Measurements from ENCODE around the gene IGFN1. TPM values are rescaled to one million over a fixed set of nuclear protein-coding genes. Genes with fewer than 3 reads are reported as not detected.

The IGFN1 gene
- total and polyA plus RNA-seq, 10 of the 15 experiments (the other 5 are each of a cell fraction or from before 2014, with no cell fraction given) = not detected

DNA sequence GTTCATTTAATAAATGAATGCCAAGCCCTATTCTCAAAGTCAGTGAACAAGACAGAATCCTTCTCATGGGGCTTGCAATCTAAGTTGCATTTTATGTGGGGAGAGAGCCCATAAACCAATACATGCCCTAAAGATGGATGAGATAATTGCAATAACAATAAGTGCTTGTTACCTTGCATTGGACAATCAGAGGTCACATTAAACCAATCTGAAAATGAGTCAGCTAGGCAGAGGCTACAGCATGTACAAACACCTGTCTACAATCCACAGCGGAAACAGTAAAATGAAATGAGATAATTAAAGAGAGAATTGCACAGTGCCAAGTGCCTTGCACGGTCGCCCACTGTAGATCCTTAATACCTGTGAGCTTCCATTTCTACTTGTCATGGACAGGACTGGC, 7.4 kb upstream of the IGFN1 start:
- FAIRE-seq (no peak), DNase-seq (ENCODE audit: low read depth, low spot score) (no peak), ATAC-seq (peak; percentile 56)
- Histone ChIP-seq H3K79me2 (ENCODE audit: control insufficient read depth, insufficient read depth, low read length) (no peaks in the 10 kb centered on the region), H3K27ac (ENCODE audit: control insufficient read depth, insufficient read depth) (no peak overlapping the region), H2AFZ (ENCODE audit: control insufficient read depth, low read depth, low read length) (no peak overlapping the region), H3K9ac (ENCODE audit: control insufficient read depth, insufficient read depth, low read length) (no peak overlapping the region), H3K36me3 (ENCODE audit: control insufficient read depth in 2 of 2, insufficient read depth in 2 of 2, low read length in 1 of 2) (no peaks in the 10 kb centered on the region), H3K27me3 (replicated peaks in 1 of 2; ENCODE audit: control insufficient read depth in 2 of 2, insufficient read depth in 2 of 2, low read length in 1 of 2) (peaks cover 2% of the 10 kb centered on the region in 2 experiments), H3K4me3 (no peak overlapping the region), H4K20me1 (ENCODE audit: control insufficient read depth, insufficient read depth) (no peaks in the 10 kb centered on the region), H3K9me3 (replicated peaks; ENCODE audit: control insufficient read depth, insufficient read depth, low read length) (no peaks in the 10 kb centered on the region), H3K4me2 (ENCODE audit: control insufficient read depth, insufficient read depth) (no peak overlapping the region), H3K4me1 (ENCODE audit: control insufficient read depth, insufficient read depth, low read length) (no peaks in the 10 kb centered on the region)
- no TSS peak for BruUV-seq (replicated peaks)
- in situ Hi-C loops (cut with MboI) (no loop called here), intact Hi-C loops (cut with micrococcal nuclease; ENCODE audit: unreplicated experiment) (no loop called here)
- TF ChIP-seq CHD4 (IDR thresholded peaks at IDR 0.05) (no peak), RELA (IDR thresholded peaks at IDR 0.05; ENCODE audit: borderline replicate concordance, partially characterized antibody) (no peak), NFXL1 (IDR thresholded peaks at IDR 0.05; ENCODE audit: borderline replicate concordance) (no peak), IRF5 (IDR thresholded peaks at IDR 0.05; ENCODE audit: borderline replicate concordance) (no peak), ZBTB4 (CRISPR knock-in tag; IDR thresholded peaks at IDR 0.05) (no peak), ZNF274 (IDR thresholded peaks at IDR 0.05; ENCODE audit: insufficient read depth, insufficient read length) (no peak), ZNF384 (IDR thresholded peaks at IDR 0.05; ENCODE audit: borderline replicate concordance, low read depth, low read length) (no peak), TCF7 (IDR thresholded peaks at IDR 0.05; ENCODE audit: borderline replicate concordance) (no peak), TCF3 (IDR thresholded peaks at IDR 0.05; ENCODE audit: borderline replicate concordance, insufficient read depth, low read depth, low read length) (no peak), CBX5 (IDR thresholded peaks at IDR 0.05; ENCODE audit: low read depth) (no peak), MEF2B (IDR thresholded peaks at IDR 0.05; ENCODE audit: partially characterized antibody, poor library complexity, severe bottlenecking) (no peak), BRCA1 (IDR thresholded peaks at IDR 0.05; ENCODE audit: low read depth, low read length) (no peak), TCF12 (IDR thresholded peaks at IDR 0.05; ENCODE audit: low read depth, low read length) (no peak), MTA3 (IDR thresholded peaks at IDR 0.05; ENCODE audit: borderline replicate concordance, low read length) (no peak), NFYB (IDR thresholded peaks at IDR 0.05; ENCODE audit: insufficient read depth, low read depth, low read length) (no peak), EED (IDR thresholded peaks at IDR 0.05; ENCODE audit: low read depth) (no peak), FOXM1 (IDR thresholded peaks at IDR 0.05; ENCODE audit: low read depth, low read length) (no peak), JUND (IDR thresholded peaks at IDR 0.05; ENCODE audit: low read depth, low read length) (no peak), NRF1 (conservative IDR thresholded peaks at IDR 0.05; ENCODE audit: low read depth, low read length) (no peak)
- 33% methylated on average over 3 of the region's 3 CpGs for WGBS (ENCODE audit: insufficient coverage, insufficient replicate concordance, low lambda C conversion rate, missing lambda C conversion rate)
- RAD21 ChIA-PET (ENCODE audit: unreplicated experiment) = no interaction called here
- CTCF ChIA-PET = no interaction called here
- SMC1A ChIA-PET (ENCODE audit: uncharacterized antibody, unreplicated experiment) = no interaction called here
- POLR2A ChIA-PET = no interaction called here

Data from GM12878 (cell line).